GM23338 (cell line): ENCODE measurements around the gene MAPK6.
"Not testable (repeated sequence)": the region's sequence is repeated elsewhere in the genome, so short reads cannot be mapped to it uniquely, and the experiment has no call there.

Source experiments
- EZH2 ChIP-seq: fragments of 200-600 bp; sonication (generic); IDR thresholded peaks from one replicate; pipeline ENCODE4 v1.8.0; 2017; ENCODE audit warnings: antibody characterized with exemption, mild to moderate bottlenecking, low read depth; ENCODE audit not compliant: unreplicated experiment
- EZH2phosphoT487 ChIP-seq: fragments of 200-600 bp; sonication (generic); IDR thresholded peaks from one replicate; pipeline ENCODE4 v1.8.1; 2018; ENCODE audit warnings: antibody characterized with exemption; ENCODE audit not compliant: unreplicated experiment
- POLR2AphosphoS5 ChIP-seq: IDR thresholded peaks from 2 replicates; pipeline ENCODE4 v1.6.1; 2016; ENCODE audit warnings: antibody characterized with exemption, low read depth
- TF ChIP-seq, protein P1 (sequence below), 2 experiments: fragments of 200-600 bp in 1 of 2; sonication (generic) in 1 of 2; conservative IDR thresholded peaks; 2 replicates each; pipeline versions ENCODE4 v1.5.1 to v1.6.1; 2016 to 2017; ENCODE audit warnings: antibody characterized with exemption in 2 of 2, low read depth in 2 of 2, mild to moderate bottlenecking in 2 of 2, moderate library complexity in 1 of 2

DNA sequence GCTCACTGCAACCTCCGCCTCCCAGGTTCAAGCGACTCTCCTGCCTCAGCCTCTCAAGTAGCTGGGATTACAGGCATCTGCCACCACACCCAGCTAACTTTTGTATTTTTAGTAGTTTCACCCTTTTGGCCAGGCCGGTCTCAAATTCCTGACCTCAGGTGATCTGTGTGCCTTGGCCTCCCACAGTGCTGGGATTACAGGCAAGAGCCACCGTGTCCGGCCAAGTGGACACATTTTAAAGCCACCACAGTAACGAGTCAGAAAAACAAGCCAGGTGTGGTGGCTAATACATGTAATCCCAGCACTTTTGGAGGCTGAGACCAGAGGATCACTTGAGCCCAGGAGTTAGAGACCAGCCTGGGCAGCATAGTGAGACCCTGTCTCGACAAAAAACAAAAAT, 35.8 kb downstream of the MAPK6 start:
- TF ChIP-seq, protein P1, sequence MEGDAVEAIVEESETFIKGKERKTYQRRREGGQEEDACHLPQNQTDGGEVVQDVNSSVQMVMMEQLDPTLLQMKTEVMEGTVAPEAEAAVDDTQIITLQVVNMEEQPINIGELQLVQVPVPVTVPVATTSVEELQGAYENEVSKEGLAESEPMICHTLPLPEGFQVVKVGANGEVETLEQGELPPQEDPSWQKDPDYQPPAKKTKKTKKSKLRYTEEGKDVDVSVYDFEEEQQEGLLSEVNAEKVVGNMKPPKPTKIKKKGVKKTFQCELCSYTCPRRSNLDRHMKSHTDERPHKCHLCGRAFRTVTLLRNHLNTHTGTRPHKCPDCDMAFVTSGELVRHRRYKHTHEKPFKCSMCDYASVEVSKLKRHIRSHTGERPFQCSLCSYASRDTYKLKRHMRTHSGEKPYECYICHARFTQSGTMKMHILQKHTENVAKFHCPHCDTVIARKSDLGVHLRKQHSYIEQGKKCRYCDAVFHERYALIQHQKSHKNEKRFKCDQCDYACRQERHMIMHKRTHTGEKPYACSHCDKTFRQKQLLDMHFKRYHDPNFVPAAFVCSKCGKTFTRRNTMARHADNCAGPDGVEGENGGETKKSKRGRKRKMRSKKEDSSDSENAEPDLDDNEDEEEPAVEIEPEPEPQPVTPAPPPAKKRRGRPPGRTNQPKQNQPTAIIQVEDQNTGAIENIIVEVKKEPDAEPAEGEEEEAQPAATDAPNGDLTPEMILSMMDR (conservative IDR thresholded peaks at IDR 0.05; ENCODE audit: low read depth in 2 of 2), result not testable (repeated sequence)
- not testable (repeated sequence) for TF ChIP-seq POLR2AphosphoS5, EZH2, EZH2phosphoT487
